Kidney (tissue), 14 donors: ENCODE data around the gene HDHD5. TPM values are rescaled to one million over a fixed set of nuclear protein-coding genes. Genes with fewer than 3 reads are reported as not detected.

Experiments used
- DNase-seq, 5 donors: peaks; one replicate each; pipeline ENCODE4 v3.0.0-alpha.2; 2013 to 2020
- FAIRE-seq: peaks from 2 replicates; lab custom pipeline; 2012; peaks lifted over from hg19 to GRCh38; lab: Jason Lieb, UNC
- H3K27ac ChIP-seq, 2 donors: one replicate each; pipeline ENCODE4 v1.7.0; 2013; ENCODE audit warnings: low read depth in 2 of 2, low read length in 2 of 2, inconsistent platforms in 1 of 2
- H3K27me3 ChIP-seq: one replicate; pipeline ENCODE4 v1.7.1; 2013; ENCODE audit warnings: low read length, inconsistent platforms; ENCODE audit not compliant: control insufficient read depth, insufficient read depth
- H3K36me3 ChIP-seq, 3 donors: one replicate each; pipeline versions ENCODE4 v1.7.0 to v1.7.1; 2013; ENCODE audit warnings: low read length in 3 of 3, control low read depth in 1 of 3, inconsistent platforms in 1 of 3; ENCODE audit not compliant: insufficient read depth in 3 of 3, control insufficient read depth in 2 of 3
- H3K4me1 ChIP-seq, 3 donors: one replicate each; pipeline versions ENCODE4 v1.7.0 to v1.7.1; 2013; ENCODE audit warnings: low read length in 3 of 3, inconsistent platforms in 1 of 3, low read depth in 1 of 3; ENCODE audit not compliant: control insufficient read depth in 2 of 3, insufficient read depth in 2 of 3
- H3K4me3 ChIP-seq, 3 donors: one replicate each; pipeline versions ENCODE4 v1.7.0 to v1.8.1; 2013; ENCODE audit warnings: low read length in 3 of 3, control low read depth in 1 of 3, inconsistent platforms in 1 of 3
- H3K9ac ChIP-seq, 3 donors: one replicate each; pipeline versions ENCODE4 v1.7.0 to v1.7.1; 2013; ENCODE audit warnings: low read length in 3 of 3, control low read depth in 1 of 3, inconsistent platforms in 1 of 3
- H3K9me3 ChIP-seq, 3 donors: one replicate each; pipeline versions ENCODE4 v1.7.0 to v1.7.1; 2013; ENCODE audit warnings: low read length in 3 of 3, control low read depth in 1 of 3, inconsistent platforms in 1 of 3; ENCODE audit not compliant: control insufficient read depth in 2 of 3, insufficient read depth in 1 of 3
- CTCF ChIP-seq: IDR thresholded peaks from 3 replicates; pipeline ENCODE4 v1.5.1; 2012; ENCODE audit warnings: mild to moderate bottlenecking, moderate library complexity, borderline replicate concordance; ENCODE audit not compliant: insufficient read depth; ENCODE audit errors: extremely low read depth
- intact Hi-C: fragments of 100-400 bp; cut with DNase I; formaldehyde crosslinking; loops from one replicate; pipeline ENCODE4 v1.11.1; 2022
- polyA plus RNA-seq: library from polyadenylated mRNA; stranded (reverse); fragments of 350-450 nt; fragmentation: Illumina TruSeq; extraction: RNeasy Lipid Tissue Mini Kit (QIAGEN cat#74804); gene quantifications from one replicate; pipeline ENCODE4 v1.2.3, GENCODE V29; 2014; ENCODE audit warnings: low read depth, low replicate concordance; ENCODE audit not compliant: insufficient read depth
- total RNA-seq: library from RNA; stranded (reverse); fragmentation: NEBNext Ultra II Directional; extraction: Animal tissue kit (Norgen Biotek cat#: 25700); gene quantifications from one replicate; pipeline ENCODE4 v1.2.1, GENCODE V29; 2021
- donor health status: control.
- donor health status: control.
- donor health status: control.
- donor health status: control.
- donor health status: control.
- donor health status: DM: yes; HTN: yes; CAD: no.
- donor health status: Normal renal cell carcinoma (clear cell type).

HDHD5 gene
- total and polyA plus RNA-seq, 2 donors from 2014 or later, result 27.5 to 39.8 TPM

- FAIRE-seq, result no peak
- intact Hi-C loops, result no loop called here
- no peak overlapping the region for H3K27ac ChIP-seq
- H3K9me3 ChIP-seq, result no peaks in the 10 kb centered on the region
- no peaks in the 10 kb centered on the region for H3K4me1 ChIP-seq
- H3K9ac ChIP-seq, result no peak overlapping the region
- H3K27me3 ChIP-seq, result no peaks in the 10 kb centered on the region
- H3K36me3 ChIP-seq, result no peaks in the 10 kb centered on the region
- DNase-seq, result no peak
- no peak overlapping the region for H3K4me3 ChIP-seq
- TF ChIP-seq CTCF, result no peak
These were observed 68.5 kb downstream of the HDHD5 start for GRCh38 chr22:17090550-17090949.

Other genes starting within 250 kb of the HDHD5 start
- not detected for gene GAB4, start 151.1 kb downstream of the HDHD5 start, total RNA-seq
- not detected for gene GAB4, start 151.1 kb downstream of the HDHD5 start, polyA plus RNA-seq
- gene IL17RA, start 74.3 kb downstream of the HDHD5 start, total RNA-seq, result 26.8 TPM
- gene IL17RA, start 74.3 kb downstream of the HDHD5 start, polyA plus RNA-seq, result 4.2 TPM
- gene TMEM121B, start 37.9 kb downstream of the HDHD5 start, total RNA-seq, result 1.2 TPM
- 0.19 TPM for gene TMEM121B, start 37.9 kb downstream of the HDHD5 start, polyA plus RNA-seq
- 26.8 TPM for gene ADA2, start 60.2 kb upstream of the HDHD5 start, total RNA-seq
- 33.2 TPM for gene ADA2, start 60.2 kb upstream of the HDHD5 start, polyA plus RNA-seq
- 3.4 TPM for gene CECR2, start 210.2 kb upstream of the HDHD5 start, total RNA-seq
- 0.58 TPM for gene CECR2, start 210.2 kb upstream of the HDHD5 start, polyA plus RNA-seq